ENCODE results near the gene PUM1. TPM values are rescaled to one million over a fixed set of nuclear protein-coding genes. Genes with fewer than 3 reads are reported as not detected.
A peak's percentile ranks its signal among the peaks of the same experiment; 100 is the strongest.

Gene PUM1
- total RNA-seq, 1 donor from 2014 or later = 105 TPM

DNA sequence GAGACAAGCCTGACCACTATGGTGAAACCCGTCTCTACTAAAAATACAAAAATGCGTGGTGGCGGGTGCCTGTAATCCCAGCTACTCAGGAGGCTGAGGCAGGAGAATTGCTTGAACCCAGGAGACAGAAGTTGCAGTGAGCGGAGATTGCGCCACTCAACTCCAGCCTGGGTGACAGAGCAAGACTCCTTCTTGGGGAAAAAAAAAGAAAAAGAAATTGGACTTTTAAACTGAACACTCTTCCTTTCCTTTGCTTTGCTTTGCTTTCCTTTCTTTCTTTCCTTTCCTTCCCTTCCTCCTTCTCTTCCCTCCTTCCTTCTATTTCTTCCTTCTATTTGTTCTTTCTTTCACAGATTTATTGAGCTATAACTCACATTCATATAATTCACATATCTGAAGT, 43.3 kb upstream of the PUM1 start:
- no peak for DNase-seq (ENCODE audit: low spot score)
- H3K4me3 Mint-ChIP-seq (ENCODE audit: unreplicated experiment) = no peak overlapping the region
- H3K36me3 Mint-ChIP-seq (ENCODE audit: low read depth) = no peaks in the 10 kb centered on the region
- no peaks in the 10 kb centered on the region for H3K9me3 Mint-ChIP-seq (ENCODE audit: low read depth)
- no peaks in the 10 kb centered on the region for H3K27me3 Mint-ChIP-seq (ENCODE audit: low read depth)
- TF ChIP-seq, protein P1, sequence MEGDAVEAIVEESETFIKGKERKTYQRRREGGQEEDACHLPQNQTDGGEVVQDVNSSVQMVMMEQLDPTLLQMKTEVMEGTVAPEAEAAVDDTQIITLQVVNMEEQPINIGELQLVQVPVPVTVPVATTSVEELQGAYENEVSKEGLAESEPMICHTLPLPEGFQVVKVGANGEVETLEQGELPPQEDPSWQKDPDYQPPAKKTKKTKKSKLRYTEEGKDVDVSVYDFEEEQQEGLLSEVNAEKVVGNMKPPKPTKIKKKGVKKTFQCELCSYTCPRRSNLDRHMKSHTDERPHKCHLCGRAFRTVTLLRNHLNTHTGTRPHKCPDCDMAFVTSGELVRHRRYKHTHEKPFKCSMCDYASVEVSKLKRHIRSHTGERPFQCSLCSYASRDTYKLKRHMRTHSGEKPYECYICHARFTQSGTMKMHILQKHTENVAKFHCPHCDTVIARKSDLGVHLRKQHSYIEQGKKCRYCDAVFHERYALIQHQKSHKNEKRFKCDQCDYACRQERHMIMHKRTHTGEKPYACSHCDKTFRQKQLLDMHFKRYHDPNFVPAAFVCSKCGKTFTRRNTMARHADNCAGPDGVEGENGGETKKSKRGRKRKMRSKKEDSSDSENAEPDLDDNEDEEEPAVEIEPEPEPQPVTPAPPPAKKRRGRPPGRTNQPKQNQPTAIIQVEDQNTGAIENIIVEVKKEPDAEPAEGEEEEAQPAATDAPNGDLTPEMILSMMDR (IDR thresholded peaks at IDR 0.05) = no peak
- H3K27ac Mint-ChIP-seq (ENCODE audit: unreplicated experiment) = no peak overlapping the region
- peaks cover 9% of the 10 kb centered on the region for H3K4me1 Mint-ChIP-seq (ENCODE audit: low read depth)

DNA sequence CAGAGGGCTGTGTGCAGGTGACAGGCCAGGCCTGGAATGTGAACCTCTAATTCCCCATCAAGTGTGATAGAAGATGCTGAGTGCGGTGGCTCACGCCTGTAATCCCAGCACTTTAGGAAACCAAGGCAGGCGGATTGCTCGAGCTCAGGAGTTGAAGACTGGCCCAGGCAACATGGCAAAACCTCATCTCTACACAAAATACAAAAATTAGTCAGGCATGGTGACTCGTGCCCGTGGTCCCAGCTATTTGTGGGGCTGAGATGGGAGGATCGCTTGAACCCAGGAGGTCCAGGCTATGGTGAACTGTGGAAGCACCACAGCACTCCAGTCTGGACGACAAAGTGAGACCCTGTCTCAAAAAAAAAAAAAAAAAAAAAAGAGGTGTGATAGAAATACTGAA, 40.1 kb upstream of the PUM1 start:
- Mint-ChIP-seq H3K4me3 (ENCODE audit: unreplicated experiment) (no peak overlapping the region), H3K27ac (ENCODE audit: unreplicated experiment) (no peak overlapping the region), H3K4me1 (ENCODE audit: low read depth) (peaks cover 17% of the 10 kb centered on the region), H3K9me3 (ENCODE audit: low read depth) (no peaks in the 10 kb centered on the region), H3K36me3 (ENCODE audit: low read depth) (no peaks in the 10 kb centered on the region), H3K27me3 (ENCODE audit: low read depth) (no peaks in the 10 kb centered on the region)
- TF ChIP-seq, protein P1 (IDR thresholded peaks at IDR 0.05) = no peak
- DNase-seq (ENCODE audit: low spot score) = no peak

DNA sequence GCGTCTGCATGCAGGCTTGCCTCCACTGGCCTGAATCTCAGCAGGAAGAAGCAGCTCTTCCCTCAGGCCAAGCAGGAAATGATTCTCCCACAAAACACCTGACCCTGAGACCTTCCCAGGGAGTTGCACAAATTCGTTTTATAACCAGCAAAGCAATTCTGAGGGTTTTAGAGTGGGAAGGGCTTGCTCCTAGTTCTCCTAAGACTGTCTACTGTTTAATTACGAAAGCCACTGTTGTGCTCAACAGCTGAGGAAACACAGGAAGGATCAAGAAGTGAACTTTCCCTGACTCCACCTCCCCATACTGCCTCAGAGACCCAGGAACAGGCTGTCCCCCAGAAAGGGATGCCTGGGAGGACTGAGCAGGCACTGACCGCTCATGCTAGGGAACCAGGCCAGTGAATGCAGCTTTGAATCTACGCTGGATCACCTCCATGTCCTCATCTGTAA, 37.0 kb upstream of the PUM1 start:
- TF ChIP-seq, protein P1 (IDR thresholded peaks at IDR 0.05) = no peak
- Mint-ChIP-seq H3K4me3 (ENCODE audit: unreplicated experiment) (no peak overlapping the region), H3K27me3 (ENCODE audit: low read depth) (no peaks in the 10 kb centered on the region), H3K9me3 (ENCODE audit: low read depth) (no peaks in the 10 kb centered on the region), H3K4me1 (ENCODE audit: low read depth) (peaks cover 17% of the 10 kb centered on the region), H3K36me3 (ENCODE audit: low read depth) (no peaks in the 10 kb centered on the region), H3K27ac (ENCODE audit: unreplicated experiment) (no peak overlapping the region)
- DNase-seq (ENCODE audit: low spot score) = no peak

DNA sequence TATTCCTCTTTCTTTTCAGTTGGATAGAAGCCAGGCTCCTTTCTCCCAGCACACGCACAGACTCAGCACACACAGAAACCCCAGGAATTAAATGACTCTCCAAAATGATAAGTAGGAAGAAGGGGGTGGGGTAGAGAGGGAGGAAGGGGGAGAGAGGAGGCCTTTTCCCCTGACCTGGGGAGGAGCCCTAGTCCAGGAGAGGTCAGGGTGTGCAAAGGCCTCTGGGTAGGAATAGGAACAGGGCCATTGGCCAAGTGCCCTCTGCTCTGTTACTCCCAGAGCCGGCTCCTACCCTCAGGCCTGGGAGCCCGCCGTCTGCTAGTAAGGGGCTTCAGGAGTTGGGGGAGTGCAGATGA, 35.6 kb upstream of the PUM1 start:
- Mint-ChIP-seq H3K9me3 (ENCODE audit: low read depth) (no peaks in the 10 kb centered on the region), H3K4me3 (ENCODE audit: unreplicated experiment) (no peak overlapping the region), H3K27ac (ENCODE audit: unreplicated experiment) (peak overlapping the region; percentile 65), H3K36me3 (ENCODE audit: low read depth) (no peaks in the 10 kb centered on the region), H3K4me1 (ENCODE audit: low read depth) (peaks cover 18% of the 10 kb centered on the region), H3K27me3 (ENCODE audit: low read depth) (no peaks in the 10 kb centered on the region)
- no peak for DNase-seq (ENCODE audit: low spot score)
- TF ChIP-seq, protein P1 (IDR thresholded peaks at IDR 0.05) = no peak

DNA sequence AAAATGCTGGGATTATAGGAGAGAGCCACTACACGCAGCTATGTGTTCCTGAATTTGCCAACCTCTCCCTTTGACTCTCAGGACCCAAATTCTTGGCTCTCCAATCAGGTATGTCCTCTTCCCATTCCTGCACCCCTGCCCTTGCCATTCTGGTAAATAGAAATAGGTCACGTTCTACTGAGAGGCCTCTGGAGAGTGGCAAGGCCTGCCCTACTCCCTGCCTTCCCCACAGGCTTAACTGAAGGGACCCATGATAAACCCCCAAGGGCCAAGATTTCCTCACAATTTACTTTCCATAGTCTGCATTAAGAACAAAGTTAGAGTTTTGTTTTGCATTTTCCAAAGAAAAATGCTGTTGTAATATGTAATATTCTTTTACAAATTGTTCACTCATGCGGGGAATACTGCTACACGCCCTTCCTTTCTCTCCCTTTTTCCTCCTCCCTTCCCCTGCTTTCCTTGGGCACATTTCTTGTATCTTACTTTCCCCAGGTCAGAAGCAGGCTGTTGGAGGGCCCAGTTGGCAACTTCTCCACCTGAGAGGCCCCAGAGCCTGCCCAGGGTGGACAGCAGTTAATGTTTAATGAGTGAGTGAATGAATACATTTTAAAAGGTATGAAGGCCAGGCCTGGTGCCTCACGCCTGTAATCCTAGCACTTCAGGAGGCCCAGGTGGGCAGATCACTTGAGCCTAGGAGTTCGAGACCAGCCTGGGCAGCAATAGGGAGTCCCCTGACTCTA, 33.9 kb upstream of the PUM1 start:
- Mint-ChIP-seq H3K27me3 (ENCODE audit: low read depth) (no peaks in the 10 kb centered on the region), H3K4me3 (ENCODE audit: unreplicated experiment) (no peak overlapping the region), H3K27ac (ENCODE audit: unreplicated experiment) (no peak overlapping the region), H3K4me1 (ENCODE audit: low read depth) (peaks cover 32% of the 10 kb centered on the region), H3K9me3 (ENCODE audit: low read depth) (no peaks in the 10 kb centered on the region), H3K36me3 (ENCODE audit: low read depth) (no peaks in the 10 kb centered on the region)
- TF ChIP-seq, protein P1 (IDR thresholded peaks at IDR 0.05) = no peak
- no peak for DNase-seq (ENCODE audit: low spot score)

Data from chondrocyte (in vitro differentiated cells).